ENCODE data around the gene STARD9. TPM values are rescaled to one million over a fixed set of nuclear protein-coding genes. Genes with fewer than 3 reads are reported as not detected.

STARD9 gene
- total RNA-seq, 1 donor from 2014 or later, result 4.8 TPM

GRCh38 chr15:42693942-42694341 is 118.5 kb downstream of the STARD9 start:
- no peak for DNase-seq (ENCODE audit: low read depth, low spot score)

- no peak for DNase-seq (ENCODE audit: low read depth, low spot score)
Measured at GRCh38 chr15:42694398-42694797, 119.0 kb downstream of the STARD9 start.

DNA sequence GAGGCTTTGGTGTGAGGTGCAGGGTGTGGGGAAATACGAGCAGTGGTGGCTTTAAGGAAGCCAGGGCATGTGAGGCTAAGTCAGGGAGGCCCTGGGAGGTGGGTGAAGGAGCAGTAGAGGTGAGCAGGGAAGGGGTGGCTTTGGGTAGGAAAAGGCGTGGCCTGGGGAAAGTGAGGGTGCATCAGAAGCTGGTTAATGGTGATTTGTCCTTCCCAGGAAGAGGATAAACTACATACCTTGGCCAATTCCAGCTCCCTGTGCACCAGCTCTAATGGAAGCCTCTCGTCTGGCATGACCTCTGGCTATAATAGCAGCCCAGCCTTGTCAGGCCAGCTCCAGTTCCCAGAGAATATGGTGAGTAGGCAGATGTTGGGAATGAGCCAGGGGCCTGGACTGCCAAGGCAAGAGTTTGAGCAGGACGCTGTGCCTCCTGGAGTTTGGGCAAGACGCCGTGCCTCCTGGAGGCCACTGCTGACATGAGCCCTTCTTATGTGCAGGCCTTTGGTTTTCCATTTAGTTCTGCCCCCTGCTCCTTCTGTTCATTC is 120.2 kb downstream of the STARD9 start:
- DNase-seq (ENCODE audit: low read depth, low spot score), result no peak

DNA sequence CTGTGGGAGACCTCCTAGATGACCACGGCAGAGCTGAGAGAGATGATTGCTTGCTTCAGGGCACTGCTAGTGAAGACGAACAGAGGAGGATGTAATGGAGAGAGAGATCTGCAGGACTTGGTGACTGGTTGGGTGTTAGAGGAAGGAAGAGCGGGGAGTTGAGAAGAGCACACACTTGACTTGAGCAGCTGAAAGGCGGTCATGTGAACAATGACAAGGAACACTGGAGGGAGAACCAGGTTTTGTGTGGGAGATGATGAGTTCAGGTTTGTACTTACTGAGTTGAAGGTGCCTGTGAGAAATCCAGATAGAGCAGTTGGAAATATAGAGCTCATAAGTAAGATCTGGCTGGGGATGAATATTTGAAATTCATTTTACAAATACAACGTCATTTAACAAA is 121.2 kb downstream of the STARD9 start:
- DNase-seq (ENCODE audit: low read depth, low spot score), result no peak

GRCh38 chr15:42704492-42704926 is 129.1 kb downstream of the STARD9 start:
- DNase-seq (ENCODE audit: low read depth, low spot score), result peak; percentile 35

DNA sequence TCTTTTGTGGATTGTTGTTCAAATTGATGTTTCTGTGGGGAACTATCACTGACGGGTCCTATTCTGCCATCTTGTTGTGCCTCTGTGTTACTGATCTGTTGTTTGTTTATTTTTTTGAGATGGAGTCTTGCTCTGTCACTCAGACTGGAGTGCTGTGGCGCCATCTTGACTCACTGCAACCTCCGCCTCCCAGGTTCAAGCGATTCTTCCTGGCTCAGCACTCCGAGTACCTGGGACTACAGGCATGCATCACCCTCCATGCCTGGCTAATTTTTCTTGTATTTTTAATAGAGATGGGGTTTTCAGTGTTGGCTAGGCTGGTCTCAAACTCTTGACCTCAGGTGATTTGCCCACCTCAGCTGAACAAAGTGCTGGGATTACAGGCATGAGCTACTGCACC is 129.9 kb downstream of the STARD9 start:
- no peak for DNase-seq (ENCODE audit: low read depth, low spot score)

GRCh38 chr15:42707068-42707467 is 131.7 kb downstream of the STARD9 start:
- DNase-seq (ENCODE audit: low read depth, low spot score), result no peak

DNA sequence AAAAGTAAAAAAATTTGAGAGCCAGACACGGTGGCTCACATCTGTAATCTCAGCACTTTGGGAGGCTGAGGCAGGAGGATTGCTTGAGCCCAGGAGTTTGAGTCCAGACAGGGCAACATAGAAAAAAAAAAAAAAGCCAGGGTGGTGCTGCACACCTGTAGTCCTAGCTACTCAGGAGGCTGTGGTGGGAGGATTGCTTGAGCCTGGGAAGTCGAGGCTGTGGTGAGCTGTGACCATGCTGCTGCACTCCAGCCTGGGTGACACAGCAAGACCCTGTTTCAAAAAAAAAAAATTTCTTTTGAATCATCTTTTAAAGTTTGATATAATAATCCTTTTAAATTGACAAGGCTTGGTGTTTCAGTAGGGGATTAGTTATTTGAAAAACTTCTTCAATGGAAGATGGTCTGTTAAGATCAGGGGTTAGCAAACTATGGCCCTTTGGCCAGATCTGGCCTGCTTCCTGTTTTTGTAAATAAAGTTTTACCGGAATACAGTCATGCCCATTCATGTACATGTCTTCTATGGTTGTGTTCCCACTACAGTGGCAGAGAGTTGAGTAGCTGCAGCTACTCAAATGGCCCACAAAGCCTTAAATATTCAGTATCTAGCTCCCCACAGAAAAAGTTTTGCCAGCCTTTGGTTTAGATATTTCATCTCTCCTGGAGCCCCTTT is 132.6 kb downstream of the STARD9 start:
- DNase-seq (ENCODE audit: low read depth, low spot score), result no peak

- DNase-seq (ENCODE audit: low read depth, low spot score), result no peak
Measured at GRCh38 chr15:42710662-42711061, 135.3 kb downstream of the STARD9 start.

DNA sequence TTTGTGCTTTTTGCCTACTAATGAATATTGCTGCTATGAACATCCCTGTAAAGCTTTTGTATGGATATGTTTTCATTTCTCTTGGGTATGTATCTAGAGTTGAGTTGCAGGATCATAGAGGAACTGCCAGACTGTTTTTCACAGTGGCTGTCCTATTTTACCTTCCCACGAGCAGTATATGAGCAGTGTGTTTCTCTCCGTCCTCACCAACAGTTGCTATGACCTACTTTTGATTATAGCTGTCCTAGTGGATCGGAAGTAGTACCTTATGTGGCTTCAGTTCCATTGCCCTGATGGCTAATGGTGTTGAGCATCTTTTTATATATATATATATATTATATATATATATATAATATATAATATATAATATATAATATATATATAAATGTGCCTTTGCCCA is 136.3 kb downstream of the STARD9 start:
- no peak for DNase-seq (ENCODE audit: low read depth, low spot score)

- DNase-seq (ENCODE audit: low read depth, low spot score), result no peak
Measured at GRCh38 chr15:42712584-42712983, 137.2 kb downstream of the STARD9 start.

- DNase-seq (ENCODE audit: low read depth, low spot score), result no peak
Measured at GRCh38 chr15:42716125-42716524, 140.7 kb downstream of the STARD9 start.

DNA sequence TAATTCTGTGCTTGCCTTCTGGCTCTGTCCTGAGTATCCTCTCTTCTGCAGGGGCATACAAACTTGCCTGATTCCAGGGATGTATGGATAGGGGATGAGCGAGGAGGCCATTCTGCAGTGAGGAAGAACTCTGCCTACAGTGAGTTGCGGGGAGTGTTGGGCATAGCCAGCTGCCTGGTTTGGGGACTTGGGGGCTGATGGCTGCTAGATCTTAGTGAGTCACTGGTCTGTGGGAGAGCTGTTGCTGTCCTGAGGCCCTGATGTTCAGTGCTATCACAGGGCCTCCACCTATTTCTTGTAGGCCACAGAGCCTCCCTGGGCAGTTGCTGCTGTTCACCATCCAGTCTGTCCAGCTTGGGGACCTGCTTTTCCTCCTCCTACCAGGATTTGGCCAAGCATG is 141.2 kb downstream of the STARD9 start:
- no peak for DNase-seq (ENCODE audit: low read depth, low spot score)

DNA sequence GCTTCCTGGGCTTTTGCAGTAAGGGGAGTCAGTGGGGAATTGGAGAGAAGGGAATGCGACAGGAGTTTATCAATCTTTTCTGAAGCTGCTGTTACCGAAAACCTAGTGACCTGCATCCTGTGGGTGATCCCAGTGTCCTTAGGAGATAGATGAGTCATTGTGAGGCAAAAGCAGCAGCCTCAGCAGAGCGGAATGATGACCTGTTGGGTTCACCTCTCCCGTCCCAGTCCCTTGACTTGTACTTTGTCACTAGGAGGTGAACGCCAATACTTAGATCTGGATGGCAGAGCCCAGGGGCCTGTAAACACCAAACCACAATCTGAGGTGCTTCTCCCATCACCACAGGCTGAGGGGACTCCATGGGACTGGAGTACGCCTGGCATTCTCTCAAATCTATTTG is 143.6 kb downstream of the STARD9 start:
- DNase-seq (ENCODE audit: low read depth, low spot score), result no peak

DNA sequence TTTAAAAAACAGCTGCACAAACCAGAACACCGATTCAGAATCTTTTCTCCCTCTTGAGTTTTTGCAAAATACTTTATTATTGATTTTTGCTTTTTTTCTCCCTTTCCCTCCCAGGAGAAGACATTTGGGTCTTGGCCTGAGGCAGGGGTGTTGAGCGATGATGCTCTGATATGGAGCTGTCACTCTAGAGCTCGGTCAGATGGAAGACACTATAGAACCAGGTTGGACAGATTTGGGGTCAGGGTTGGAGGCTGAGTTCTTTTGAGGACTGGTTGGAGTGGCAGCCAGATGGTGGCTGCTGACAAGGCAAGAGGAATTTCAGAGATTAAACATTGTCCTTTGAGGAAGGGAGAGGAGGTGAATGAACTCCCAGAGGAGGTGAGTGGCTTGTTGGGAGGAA is 144.7 kb downstream of the STARD9 start:
- no peak for DNase-seq (ENCODE audit: low read depth, low spot score)

- DNase-seq (ENCODE audit: low read depth, low spot score), result no peak
Measured at GRCh38 chr15:42721016-42721415, 145.6 kb downstream of the STARD9 start.

GRCh38 chr15:42721916-42722315 is 146.5 kb downstream of the STARD9 start:
- DNase-seq (ENCODE audit: low read depth, low spot score), result no peak

GRCh38 chr15:42723068-42723467 is 147.7 kb downstream of the STARD9 start:
- DNase-seq (ENCODE audit: low read depth, low spot score), result no peak

DNA sequence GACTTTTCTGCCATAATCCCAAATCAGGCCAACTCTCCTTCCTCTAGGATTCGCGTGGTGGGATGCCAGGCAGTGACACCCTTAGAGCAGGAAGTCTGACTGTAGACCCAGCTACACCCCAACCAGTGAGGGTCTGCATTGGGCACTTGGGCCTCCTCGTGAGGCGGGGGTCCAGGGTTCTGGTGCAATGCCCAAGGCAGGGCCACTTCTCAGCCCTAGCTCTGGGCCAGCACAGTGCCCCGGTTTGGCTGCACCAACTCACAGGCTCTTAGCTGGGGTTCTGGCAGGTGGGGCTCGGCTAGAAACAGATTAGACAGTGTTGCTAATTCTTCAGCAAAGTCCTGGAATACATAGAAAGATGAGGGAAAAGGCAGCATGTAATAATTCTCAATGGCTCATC is 148.9 kb downstream of the STARD9 start:
- no peak for DNase-seq (ENCODE audit: low read depth, low spot score)

DNA sequence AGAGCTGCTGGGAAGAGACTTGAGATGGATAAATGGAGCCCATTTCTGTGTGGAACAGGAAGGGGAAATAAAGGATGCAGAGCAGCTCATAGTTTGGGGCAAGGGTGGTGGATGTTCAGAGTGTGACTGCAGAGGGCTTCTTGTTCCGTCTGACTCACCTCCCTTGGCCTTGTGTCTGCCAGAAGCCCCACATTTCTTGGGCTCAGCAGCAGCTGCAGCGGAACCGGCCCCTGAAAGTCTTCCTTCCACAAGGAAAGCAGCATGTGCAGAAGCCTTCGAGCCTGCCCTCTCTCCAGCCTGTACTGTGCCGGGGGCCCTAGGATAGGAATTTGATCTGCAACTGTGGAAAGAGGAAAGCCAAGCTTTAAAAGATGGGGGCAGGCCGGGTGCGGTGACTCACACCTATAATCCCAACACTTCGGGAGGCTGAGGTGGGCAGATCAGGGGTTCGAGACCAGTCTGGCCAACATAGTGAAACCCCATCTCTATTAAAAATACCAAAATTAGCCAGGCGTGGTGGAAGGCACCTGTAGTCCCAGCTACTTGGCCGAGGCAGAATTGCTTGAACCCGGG is 150.0 kb downstream of the STARD9 start:
- no peak for DNase-seq (ENCODE audit: low read depth, low spot score)

- DNase-seq (ENCODE audit: low read depth, low spot score), result no peak
Measured at GRCh38 chr15:42726114-42726513, 150.7 kb downstream of the STARD9 start.

DNA sequence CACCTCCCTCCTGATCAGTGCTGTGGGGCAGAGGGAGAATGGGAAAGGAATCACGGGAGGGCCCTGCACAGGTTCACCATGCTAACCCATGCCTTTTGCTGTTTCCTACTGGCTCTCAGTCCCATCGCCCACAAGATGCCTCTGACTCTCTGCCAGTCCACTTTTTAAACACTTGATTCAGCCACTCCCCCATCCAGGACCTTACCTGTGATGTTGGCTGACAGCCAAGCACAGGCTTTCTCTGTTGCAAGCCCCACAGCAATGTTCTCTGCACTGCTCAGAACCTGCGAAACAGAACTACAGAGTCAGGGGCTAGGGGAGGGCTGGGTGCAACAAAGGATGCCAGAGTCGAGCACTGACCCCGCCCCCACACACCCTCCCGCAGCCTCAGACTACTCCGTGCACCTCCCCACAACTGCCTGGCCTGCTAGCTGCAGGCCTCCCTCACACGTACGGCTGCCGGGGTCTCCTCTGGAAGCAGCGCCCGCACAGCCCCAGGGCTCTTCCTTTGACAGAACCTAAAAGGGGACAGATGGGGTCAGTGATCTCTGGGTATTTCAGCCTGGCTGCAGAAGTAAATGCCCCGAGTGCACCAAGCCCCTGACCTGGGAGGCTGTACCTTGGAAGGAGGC is 152.5 kb downstream of the STARD9 start:
- DNase-seq (ENCODE audit: low read depth, low spot score), result no peak

DNA sequence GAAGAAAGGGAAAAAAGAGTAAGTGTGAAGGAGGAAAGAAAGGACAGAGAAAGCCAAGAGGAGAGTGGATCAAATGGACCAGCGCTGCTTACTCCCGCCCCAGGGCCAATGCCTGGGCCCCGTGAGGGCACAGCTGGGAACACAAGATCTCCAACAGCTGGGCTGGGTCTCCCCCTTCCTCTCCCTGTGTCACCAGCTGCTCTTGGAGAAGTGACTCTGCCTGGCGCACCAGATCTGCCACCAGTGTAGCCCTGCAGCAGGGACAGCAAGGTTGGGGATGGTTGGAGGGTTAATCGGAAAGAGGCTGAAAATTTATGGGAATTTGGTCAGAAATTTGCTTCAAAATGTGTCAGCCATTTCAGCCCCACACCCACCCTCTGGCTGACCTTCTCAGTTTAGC is 153.2 kb downstream of the STARD9 start:
- DNase-seq (ENCODE audit: low read depth, low spot score), result no peak

Measured in pulmonary artery endothelial cell (primary cell).